ENCODE results near the gene RNF31.

- TF ChIP-seq POLR2A (IDR thresholded peaks at IDR 0.05) (no peak), CTCF (IDR thresholded peaks at IDR 0.05) (no peak)
Measured at GRCh38 chr14:24172871-24173281, 25.6 kb downstream of the RNF31 start.

All from gastroesophageal sphincter (tissue), 3 donors.